ENCODE results near the gene SPG11. TPM values are rescaled to one million over a fixed set of nuclear protein-coding genes. Genes with fewer than 3 reads are reported as not detected.

The SPG11 gene
- total and polyA plus RNA-seq, 9 of the 15 experiments (the other 6 are each of a cell fraction or from before 2014, with no cell fraction given): 23.3 to 71.2 (median 45.6) TPM

- TF ChIP-seq HOMEZ (CRISPR knock-in tag; IDR thresholded peaks at IDR 0.05) (no peak), REST (IDR thresholded peaks at IDR 0.05; ENCODE audit: borderline replicate concordance) (peak; percentile 18; the same call in 1 of the 2 replicates), REST (CRISPR knock-in tag; IDR thresholded peaks at IDR 0.05; ENCODE audit: low read depth) (no peak; the same call in 1 of the 2 replicates), PHF8 (IDR thresholded peaks at IDR 0.05; ENCODE audit: borderline replicate concordance, low read length) (peak; percentile 87; the same call in 1 of the 2 replicates), U2AF1 (optimal IDR thresholded peaks at IDR 0.05; ENCODE audit: low read depth, low read length) (no peak), ZNF551 (CRISPR knock-in tag; IDR thresholded peaks at IDR 0.05) (no peak), CBX2 (IDR thresholded peaks at IDR 0.05; ENCODE audit: insufficient read depth, low read length, poor library complexity, severe bottlenecking) (no peak), GTF2F1 (IDR thresholded peaks at IDR 0.05; ENCODE audit: low read depth, low read length) (peak; percentile 99), ZNF184 (CRISPR knock-in tag; IDR thresholded peaks at IDR 0.05) (no peak), MITF (IDR thresholded peaks at IDR 0.05) (peak; percentile 78), ZNF395 (CRISPR knock-in tag; IDR thresholded peaks at IDR 0.05) (no peak), FOXA3 (CRISPR knock-in tag; conservative IDR thresholded peaks at IDR 0.05 in 1 of 2, IDR thresholded peaks at IDR 0.05 in 1 of 2) (0 out of 4 replicates have a peak, but pooled peaks of 1 of the 2 experiments have one; percentile 35)
Measured at GRCh38 chr15:44711096-44711742, 47.8 kb upstream of the SPG11 start, which contains the start of the genes B2M and PATL2 (continued).

Measured in K562 (cell line).